ENCODE results near the gene SPATA6. TPM values are rescaled to one million over a fixed set of nuclear protein-coding genes. Genes with fewer than 3 reads are reported as not detected.
"Not testable (repeated sequence)": the region's sequence is repeated elsewhere in the genome, so short reads cannot be mapped to it uniquely, and the experiment has no call there.

The SPATA6 gene
- total and polyA plus RNA-seq, 2 donors (not counting 1 experiment from before 2014, with no cell fraction given): 1.9 to 6.7 TPM

DNA sequence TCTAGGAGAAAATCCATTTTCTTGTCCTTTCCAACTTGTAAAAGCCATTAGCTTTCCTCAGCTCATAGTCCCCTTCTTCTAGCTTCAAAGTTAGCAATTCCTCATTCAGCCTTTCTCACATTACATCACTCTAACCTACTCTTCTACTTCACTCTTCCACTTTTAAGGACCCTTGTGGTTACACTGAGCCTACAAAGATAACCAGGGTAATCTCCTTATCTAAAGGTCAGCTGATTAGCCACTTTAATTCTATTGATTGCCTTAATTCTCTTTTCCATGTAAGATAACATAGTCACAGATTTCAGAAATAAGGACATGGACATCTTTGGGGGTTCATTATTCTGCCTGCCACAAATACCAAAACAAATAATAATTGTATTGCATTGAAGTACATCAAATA lies 8.5 kb upstream of the SPATA6 start:
- no peaks in the 10 kb centered on the region for H3K4me1 Mint-ChIP-seq
- CTCF ChIA-PET: interaction anchor here (2.4 kb wide), 1 partner anchor 17 kb away, joined by 15 read pairs; no protein-coding TSS in a partner anchor
- Histone ChIP-seq H3K36me3 (replicated peaks in 1 of 2; ENCODE audit: control extremely low read depth in 1 of 2, control insufficient read depth in 1 of 2, extremely low read depth in 1 of 2, insufficient read depth in 2 of 2, low read length in 1 of 2) (no peaks in the 10 kb centered on the region), H3K9ac (ENCODE audit: low read length) (no peak overlapping the region), H4K20me1 (ENCODE audit: control insufficient read depth, insufficient read depth, low read length, poor library complexity, severe bottlenecking) (no peaks in the 10 kb centered on the region), H3K4me2 (replicated peaks; ENCODE audit: low read depth, low read length, poor library complexity, severe bottlenecking) (no peak overlapping the region), H3K4me3 (ENCODE audit: control extremely low read depth in 1 of 5, extremely low read depth in 1 of 5, insufficient read depth in 1 of 5, low read depth in 2 of 5, low read length in 4 of 5) (no peak overlapping the region), H3K27me3 (replicated peaks in 1 of 4; ENCODE audit: control extremely low read depth in 1 of 4, control insufficient read depth in 3 of 4, insufficient read depth in 4 of 4, low read length in 3 of 4) (peaks cover 0 to 6% (median 3%) of the 10 kb centered on the region in 4 experiments), H3K27ac (ENCODE audit: low read length in 2 of 2) (no peak overlapping the region), H3K4me1 (ENCODE audit: control insufficient read depth in 2 of 2, insufficient read depth in 2 of 2, low read length in 2 of 2) (no peaks in the 10 kb centered on the region), H3K79me2 (ENCODE audit: control insufficient read depth, insufficient read depth, low read length) (no peaks in the 10 kb centered on the region), H2AFZ (ENCODE audit: insufficient read depth, low read depth, low read length, poor library complexity, severe bottlenecking) (no peak overlapping the region), H3K9me3 (ENCODE audit: control extremely low read depth in 1 of 3, control insufficient read depth in 2 of 3, insufficient read depth in 1 of 3, low read length in 2 of 3) (peaks cover 0 to 5% (median 1%) of the 10 kb centered on the region in 3 donors)
- H3K4me3 Mint-ChIP-seq: no peak overlapping the region
- intact Hi-C loops (cut with micrococcal nuclease): no loop called here
- H3K27ac Mint-ChIP-seq: no peak overlapping the region
- POLR2A ChIA-PET: no interaction called here
- H3K9me3 Mint-ChIP-seq (ENCODE audit: insufficient read depth): no peaks in the 10 kb centered on the region
- no peak for ATAC-seq (ENCODE audit: low read depth)
- TF ChIP-seq EZH2 (IDR thresholded peaks at IDR 0.05; ENCODE audit: borderline replicate concordance, insufficient read depth, low read depth, low read length, poor library complexity, severe bottlenecking): no peak
- TF ChIP-seq, protein P1, sequence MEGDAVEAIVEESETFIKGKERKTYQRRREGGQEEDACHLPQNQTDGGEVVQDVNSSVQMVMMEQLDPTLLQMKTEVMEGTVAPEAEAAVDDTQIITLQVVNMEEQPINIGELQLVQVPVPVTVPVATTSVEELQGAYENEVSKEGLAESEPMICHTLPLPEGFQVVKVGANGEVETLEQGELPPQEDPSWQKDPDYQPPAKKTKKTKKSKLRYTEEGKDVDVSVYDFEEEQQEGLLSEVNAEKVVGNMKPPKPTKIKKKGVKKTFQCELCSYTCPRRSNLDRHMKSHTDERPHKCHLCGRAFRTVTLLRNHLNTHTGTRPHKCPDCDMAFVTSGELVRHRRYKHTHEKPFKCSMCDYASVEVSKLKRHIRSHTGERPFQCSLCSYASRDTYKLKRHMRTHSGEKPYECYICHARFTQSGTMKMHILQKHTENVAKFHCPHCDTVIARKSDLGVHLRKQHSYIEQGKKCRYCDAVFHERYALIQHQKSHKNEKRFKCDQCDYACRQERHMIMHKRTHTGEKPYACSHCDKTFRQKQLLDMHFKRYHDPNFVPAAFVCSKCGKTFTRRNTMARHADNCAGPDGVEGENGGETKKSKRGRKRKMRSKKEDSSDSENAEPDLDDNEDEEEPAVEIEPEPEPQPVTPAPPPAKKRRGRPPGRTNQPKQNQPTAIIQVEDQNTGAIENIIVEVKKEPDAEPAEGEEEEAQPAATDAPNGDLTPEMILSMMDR (IDR thresholded peaks at IDR 0.05): no peak
- H3K27me3 Mint-ChIP-seq: peaks cover 12% of the 10 kb centered on the region
- no peak for DNase-seq

DNA sequence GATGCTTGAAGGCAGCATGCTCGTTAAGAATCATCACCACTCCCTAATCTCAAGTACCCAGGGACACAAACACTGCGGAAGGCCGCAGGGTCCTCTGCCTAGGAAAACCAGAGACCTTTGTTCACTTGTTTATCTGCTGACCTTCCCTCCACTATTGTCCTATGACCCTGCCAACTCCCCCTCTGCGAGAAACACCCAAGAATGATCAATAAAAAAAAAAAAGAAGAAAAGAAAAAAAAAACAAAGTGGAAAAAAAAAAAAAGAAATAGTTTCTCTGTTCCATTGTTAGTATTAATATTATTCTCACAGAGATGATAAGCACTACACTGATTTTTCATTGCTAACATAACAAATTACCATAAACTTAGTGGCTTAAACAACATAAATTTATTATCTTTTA lies 8.0 kb upstream of the SPATA6 start:
- H3K9me3 ChIP-seq (ENCODE audit: control extremely low read depth in 1 of 3, control insufficient read depth in 2 of 3, insufficient read depth in 1 of 3, low read length in 2 of 3); CTCF ChIA-PET; H4K20me1 ChIP-seq (ENCODE audit: control insufficient read depth, insufficient read depth, low read length, poor library complexity, severe bottlenecking); H2AFZ ChIP-seq (ENCODE audit: insufficient read depth, low read depth, low read length, poor library complexity, severe bottlenecking); H3K4me1 ChIP-seq (ENCODE audit: control insufficient read depth in 2 of 2, insufficient read depth in 2 of 2, low read length in 2 of 2); H3K9me3 Mint-ChIP-seq (ENCODE audit: insufficient read depth); intact Hi-C loops (cut with micrococcal nuclease); H3K4me3 ChIP-seq (ENCODE audit: control extremely low read depth in 1 of 5, extremely low read depth in 1 of 5, insufficient read depth in 1 of 5, low read depth in 2 of 5, low read length in 4 of 5); H3K27ac ChIP-seq (ENCODE audit: low read length in 2 of 2); H3K27ac Mint-ChIP-seq; H3K79me2 ChIP-seq (ENCODE audit: control insufficient read depth, insufficient read depth, low read length); H3K4me1 Mint-ChIP-seq; H3K27me3 ChIP-seq (replicated peaks in 1 of 4; ENCODE audit: control extremely low read depth in 1 of 4, control insufficient read depth in 3 of 4, insufficient read depth in 4 of 4, low read length in 3 of 4); DNase-seq; POLR2A ChIA-PET; H3K4me2 ChIP-seq (replicated peaks; ENCODE audit: low read depth, low read length, poor library complexity, severe bottlenecking); H3K9ac ChIP-seq (ENCODE audit: low read length); H3K4me3 Mint-ChIP-seq; ATAC-seq (ENCODE audit: low read depth); H3K36me3 ChIP-seq (replicated peaks in 1 of 2; ENCODE audit: control extremely low read depth in 1 of 2, control insufficient read depth in 1 of 2, extremely low read depth in 1 of 2, insufficient read depth in 2 of 2, low read length in 1 of 2): not testable (repeated sequence)
- H3K27me3 Mint-ChIP-seq: peaks cover 12% of the 10 kb centered on the region
- no CpG with 5 or more reads among the region's 4 CpGs for WGBS (ENCODE audit: insufficient coverage)
